HG03432 (cell line): ENCODE measurements around the gene PJA2.
A peak's percentile ranks its signal among the peaks of the same experiment; 100 is the strongest.

Experiments used
- ATAC-seq: cut with Tn5 transposase; IDR thresholded peaks from one replicate; pipeline ENCODE4 v1.9.1; 2021; ENCODE audit warnings: mild to moderate bottlenecking, moderate library complexity; ENCODE audit not compliant: unreplicated experiment

PJA2 gene

GRCh38 chr5:109408991-109409843, 557 bp downstream of the PJA2 start:
- peak; percentile 38 for ATAC-seq

GRCh38 chr5:109407913-109408312, 1.9 kb downstream of the PJA2 start:
- ATAC-seq: no peak

GRCh38 chr5:109406719-109407118, 3.1 kb downstream of the PJA2 start:
- ATAC-seq: no peak

GRCh38 chr5:109404428-109404960, 5.3 kb downstream of the PJA2 start:
- ATAC-seq: no peak

GRCh38 chr5:109403469-109403868, 6.3 kb downstream of the PJA2 start:
- ATAC-seq: no peak

- no peak for ATAC-seq
Observed at GRCh38 chr5:109399092-109399759, 10.5 kb downstream of the PJA2 start.

GRCh38 chr5:109396965-109397364, 12.8 kb downstream of the PJA2 start:
- no peak for ATAC-seq

- ATAC-seq: no peak
Observed at GRCh38 chr5:109394806-109395205, 15.0 kb downstream of the PJA2 start.

GRCh38 chr5:109390188-109390587, 19.6 kb downstream of the PJA2 start:
- ATAC-seq: no peak

- ATAC-seq: no peak
Observed at GRCh38 chr5:109388407-109388806, 21.4 kb downstream of the PJA2 start.

GRCh38 chr5:109387408-109387974, 22.3 kb downstream of the PJA2 start:
- no peak for ATAC-seq

- no peak for ATAC-seq
Observed at GRCh38 chr5:109378095-109378494, 31.7 kb downstream of the PJA2 start.

GRCh38 chr5:109374625-109375024, 35.1 kb downstream of the PJA2 start:
- ATAC-seq: no peak

GRCh38 chr5:109373932-109374331, 35.8 kb downstream of the PJA2 start:
- ATAC-seq: no peak

GRCh38 chr5:109370343-109370742, 39.4 kb downstream of the PJA2 start:
- ATAC-seq: no peak

GRCh38 chr5:109365653-109366052, 44.1 kb downstream of the PJA2 start:
- no peak for ATAC-seq

- no peak for ATAC-seq
Observed at GRCh38 chr5:109364977-109365376, 44.8 kb downstream of the PJA2 start.

GRCh38 chr5:109359642-109360041, 50.1 kb downstream of the PJA2 start:
- no peak for ATAC-seq

- no peak for ATAC-seq
Observed at GRCh38 chr5:109357807-109358206, 52.0 kb downstream of the PJA2 start.

- no peak for ATAC-seq
Observed at GRCh38 chr5:109354761-109355160, 55.0 kb downstream of the PJA2 start.

GRCh38 chr5:109351988-109352864, 57.5 kb downstream of the PJA2 start:
- ATAC-seq: no peak
